OCI-LY1 (cell line): ENCODE results near the gene EIF4E1B.
A peak's percentile ranks its signal among the peaks of the same experiment; 100 is the strongest.

ENCODE experiments used
- H2AFZ ChIP-seq: fragments of 200-600 bp; sonication (generic), shearing (Covaris generic); 2 replicates; pipeline ENCODE4 v1.6.0; 2014; ENCODE audit warnings: antibody characterized with exemption, mild to moderate bottlenecking, low read length
- H3F3A ChIP-seq: fragments of 200-600 bp; sonication (generic), shearing (Covaris generic); 2 replicates; pipeline ENCODE4 v1.6.0; 2014; ENCODE audit warnings: mild to moderate bottlenecking, antibody characterized with exemption, low read length, moderate library complexity; ENCODE audit not compliant: insufficient read depth
- H3K27ac ChIP-seq: fragments of 200-600 bp; sonication (generic); 2 replicates; pipeline ENCODE4 v1.5.1; 2014; ENCODE audit warnings: low read length, mixed run types, mild to moderate bottlenecking, low read depth; ENCODE audit not compliant: poor library complexity, severe bottlenecking
- H3K27me3 ChIP-seq: fragments of 200-600 bp; sonication (generic); 2 replicates; pipeline ENCODE4 v1.6.0; 2014; ENCODE audit warnings: antibody characterized with exemption, mild to moderate bottlenecking, low read length, moderate library complexity; ENCODE audit not compliant: insufficient read depth
- H3K36me3 ChIP-seq: fragments of 200-600 bp; sonication (generic); 2 replicates; pipeline ENCODE4 v1.6.1; 2014; ENCODE audit warnings: mild to moderate bottlenecking, antibody characterized with exemption, low read length, moderate library complexity, mixed read lengths; ENCODE audit not compliant: insufficient read depth
- H3K4me1 ChIP-seq: fragments of 200-600 bp; sonication (generic); 2 replicates; pipeline ENCODE4 v1.5.1; 2014; ENCODE audit warnings: mild to moderate bottlenecking, low read length, moderate library complexity; ENCODE audit not compliant: insufficient read depth, severe bottlenecking
- H3K4me2 ChIP-seq: fragments of 200-600 bp; sonication (generic), shearing (Covaris generic); 2 replicates; pipeline ENCODE4 v1.6.1; 2014; ENCODE audit warnings: low read length
- H3K4me3 ChIP-seq: fragments of 200-600 bp; sonication (generic); 2 replicates; pipeline ENCODE4 v1.5.1; 2014; ENCODE audit warnings: low read length, low read depth, mild to moderate bottlenecking, mixed read lengths; ENCODE audit not compliant: poor library complexity, severe bottlenecking
- H3K79me2 ChIP-seq: fragments of 200-600 bp; shearing (Covaris generic); 2 replicates; pipeline ENCODE4 v1.6.1; 2016; ENCODE audit warnings: mixed run types, low read length, mixed read lengths; ENCODE audit not compliant: insufficient read depth
- H3K9ac ChIP-seq: fragments of 200-600 bp; sonication (generic), shearing (Covaris generic); 2 replicates; pipeline ENCODE4 v1.6.1; 2014; ENCODE audit warnings: mild to moderate bottlenecking, low read length, mixed read lengths
- H3K9me2 ChIP-seq: fragments of 200-600 bp; sonication (generic), shearing (Covaris generic); 2 replicates; pipeline ENCODE4 v1.6.1; 2014; ENCODE audit warnings: low read depth, mild to moderate bottlenecking, low read length, mixed read lengths
- H3K9me3 ChIP-seq: fragments of 200-600 bp; shearing (Covaris generic); 2 replicates; pipeline ENCODE4 v1.6.1; 2014; ENCODE audit warnings: low read length, mixed read lengths
- H4K20me1 ChIP-seq: fragments of 200-600 bp; sonication (generic), shearing (Covaris generic); 2 replicates; pipeline ENCODE4 v1.6.0; 2016; ENCODE audit warnings: mild to moderate bottlenecking, low read length; ENCODE audit not compliant: insufficient read depth
- CTCF ChIP-seq: fragments of 200-600 bp; sonication (generic), shearing (Covaris generic); IDR thresholded peaks from 2 replicates; pipeline ENCODE4 v1.5.1; 2017; ENCODE audit warnings: mild to moderate bottlenecking, antibody characterized with exemption, low read length, moderate library complexity, mixed read lengths
- EZH2 ChIP-seq: fragments of 200-600 bp; sonication (generic), shearing (Covaris generic); IDR thresholded peaks from 2 replicates; pipeline ENCODE4 v1.8.0; 2017; ENCODE audit warnings: borderline replicate concordance, mixed run types, mild to moderate bottlenecking, antibody characterized with exemption, low read length, moderate library complexity, mixed read lengths

Gene EIF4E1B

GRCh38 chr5:176658007-176658599, 27.6 kb downstream of the EIF4E1B start:
- Histone ChIP-seq H3K9ac (no peak overlapping the region), H3K79me2 (no peaks in the 10 kb centered on the region), H4K20me1 (no peaks in the 10 kb centered on the region), H3K4me2 (no peak overlapping the region), H3F3A (no peaks in the 10 kb centered on the region), H3K4me1 (no peaks in the 10 kb centered on the region), H3K36me3 (no peaks in the 10 kb centered on the region), H3K9me3 (no peaks in the 10 kb centered on the region), H3K9me2 (no peaks in the 10 kb centered on the region), H3K27ac (no peak overlapping the region), H3K4me3 (no peak overlapping the region), H3K27me3 (peaks cover 3% of the 10 kb centered on the region; the same call in 1 of the 2 replicates), H2AFZ (no peak overlapping the region)
- TF ChIP-seq EZH2 (no peak), CTCF (peak; percentile 78)

DNA sequence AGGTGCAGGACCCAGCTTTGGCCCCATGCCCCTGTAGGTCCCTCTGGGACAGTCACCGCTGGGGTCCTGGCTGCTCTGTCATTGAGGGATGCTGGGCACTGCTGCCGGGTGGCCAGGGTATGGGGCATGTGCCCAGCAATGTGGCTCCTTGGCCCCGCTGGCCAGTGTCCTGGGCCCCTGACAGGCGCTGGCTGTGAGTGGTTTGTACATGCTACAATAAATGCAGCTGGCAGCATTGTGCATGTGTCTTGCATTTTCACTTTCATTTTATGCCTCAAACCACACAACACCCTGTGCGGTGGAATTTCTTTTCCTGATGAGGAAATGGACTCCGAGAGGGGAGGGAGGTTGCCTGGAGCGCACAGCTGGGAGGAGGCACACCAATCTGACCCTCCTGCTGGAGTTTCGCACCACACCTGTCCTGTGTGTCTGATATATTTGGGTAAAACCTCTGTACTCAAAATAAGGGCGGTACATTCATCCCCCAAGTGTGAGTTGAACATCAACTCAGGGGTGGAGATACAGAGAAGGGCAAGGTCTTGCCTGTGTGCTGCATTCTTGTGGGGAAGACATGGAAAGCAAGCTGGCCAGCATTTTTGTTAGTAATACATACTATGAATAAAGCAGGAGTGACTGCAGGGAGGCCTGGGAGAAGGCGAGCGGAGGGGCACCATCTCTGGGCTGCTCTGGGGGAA, 28.5 kb downstream of the EIF4E1B start:
- H3K36me3 ChIP-seq, result no peaks in the 10 kb centered on the region
- no peaks in the 10 kb centered on the region for H3K79me2 ChIP-seq
- no peak overlapping the region for H3K4me3 ChIP-seq
- H3K9me3 ChIP-seq, result no peaks in the 10 kb centered on the region
- peaks cover 3% of the 10 kb centered on the region; the same call in 1 of the 2 replicates for H3K27me3 ChIP-seq
- no peaks in the 10 kb centered on the region for H3K9me2 ChIP-seq
- no peak overlapping the region for H3K9ac ChIP-seq
- H3K4me1 ChIP-seq, result no peaks in the 10 kb centered on the region
- H3K27ac ChIP-seq, result no peak overlapping the region
- H2AFZ ChIP-seq, result no peak overlapping the region
- no peaks in the 10 kb centered on the region for H4K20me1 ChIP-seq
- TF ChIP-seq EZH2, result no peak
- TF ChIP-seq CTCF, result no peak
- H3F3A ChIP-seq, result no peaks in the 10 kb centered on the region
- peak overlapping the region; percentile 30 for H3K4me2 ChIP-seq

DNA sequence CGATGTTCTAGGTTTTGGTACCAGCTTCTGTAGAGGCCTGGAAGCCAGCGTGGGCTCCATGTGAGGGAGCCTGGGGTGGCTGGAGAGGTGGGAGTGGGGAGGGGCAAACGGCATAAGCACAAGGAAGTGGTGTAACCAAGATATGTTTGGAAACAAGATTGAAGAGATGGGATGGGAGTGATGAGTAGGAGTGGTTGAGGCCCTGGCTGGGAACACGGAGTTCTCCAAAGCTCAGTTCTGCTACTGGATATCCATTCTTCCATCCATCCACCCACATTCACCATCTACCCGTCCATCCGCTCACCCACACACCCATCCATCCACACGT, 29.0 kb downstream of the EIF4E1B start:
- Histone ChIP-seq H3F3A (no peaks in the 10 kb centered on the region), H4K20me1 (no peaks in the 10 kb centered on the region), H3K9me2 (no peaks in the 10 kb centered on the region), H3K27ac (no peak overlapping the region), H3K4me1 (no peaks in the 10 kb centered on the region), H2AFZ (no peak overlapping the region), H3K4me2 (no peak overlapping the region), H3K9me3 (no peaks in the 10 kb centered on the region), H3K4me3 (no peak overlapping the region), H3K36me3 (no peaks in the 10 kb centered on the region), H3K9ac (no peak overlapping the region), H3K27me3 (peaks cover 3% of the 10 kb centered on the region; the same call in 1 of the 2 replicates), H3K79me2 (no peaks in the 10 kb centered on the region)
- TF ChIP-seq EZH2 (no peak), CTCF (no peak)
